ENCODE measurements around the gene ARFGEF3.
A peak's percentile ranks its signal among the peaks of the same experiment; 100 is the strongest.

Gene ARFGEF3

DNA sequence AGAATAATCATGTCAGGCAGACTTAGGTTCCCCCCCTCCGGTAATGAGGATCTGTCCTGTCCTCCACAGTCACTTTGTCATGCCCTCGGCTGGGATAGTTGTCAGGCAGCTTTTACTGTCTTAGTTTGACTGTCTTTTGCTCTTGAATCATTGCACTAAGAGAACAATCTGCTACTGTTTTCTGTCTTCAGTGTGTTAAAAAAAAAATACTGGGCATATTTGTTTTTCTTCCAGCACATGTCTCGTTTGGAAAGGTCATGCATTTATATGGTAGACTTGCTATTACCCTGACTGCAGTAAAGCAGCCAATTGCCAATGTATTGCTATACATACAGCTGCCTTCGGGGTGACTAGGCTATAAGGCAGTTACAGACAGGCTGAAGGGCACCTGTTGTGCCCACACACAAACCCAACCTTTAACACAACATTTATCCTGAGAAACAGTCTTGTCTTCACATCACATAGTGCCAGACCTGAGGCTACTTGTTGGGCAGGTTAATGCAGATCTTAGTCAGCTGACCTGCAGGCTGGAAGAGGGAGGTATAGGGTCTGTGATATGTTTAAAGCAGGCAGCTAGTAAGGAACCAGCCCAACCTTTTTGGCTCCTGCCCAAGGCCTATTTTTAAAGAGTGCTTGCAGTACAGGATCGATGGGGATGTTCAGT, 26.7 kb downstream of the ARFGEF3 start:
- Histone ChIP-seq H3K4me3 (ENCODE audit: low read depth, low read length) (no peak overlapping the region), H3K4me1 (ENCODE audit: control insufficient read depth, insufficient read depth, low read length) (peaks cover 14% of the 10 kb centered on the region), H3K27ac (ENCODE audit: extremely low read depth, low read depth, low read length) (no peak overlapping the region), H3K9me3 (ENCODE audit: control insufficient read depth, insufficient read depth, low read depth, low read length) (no peaks in the 10 kb centered on the region), H3K36me3 (ENCODE audit: control insufficient read depth in 2 of 2, insufficient read depth in 1 of 2, low read length in 2 of 2) (no peaks in the 10 kb centered on the region)
- CTCF ChIA-PET, result interaction anchor here (0.7 to 1.1 kb wide), 3 partner anchors 46 to 72 kb away, joined by 4 read pairs; no protein-coding TSS in a partner anchor
- POLR2A ChIA-PET, result no interaction called here
- TF ChIP-seq, protein P1, sequence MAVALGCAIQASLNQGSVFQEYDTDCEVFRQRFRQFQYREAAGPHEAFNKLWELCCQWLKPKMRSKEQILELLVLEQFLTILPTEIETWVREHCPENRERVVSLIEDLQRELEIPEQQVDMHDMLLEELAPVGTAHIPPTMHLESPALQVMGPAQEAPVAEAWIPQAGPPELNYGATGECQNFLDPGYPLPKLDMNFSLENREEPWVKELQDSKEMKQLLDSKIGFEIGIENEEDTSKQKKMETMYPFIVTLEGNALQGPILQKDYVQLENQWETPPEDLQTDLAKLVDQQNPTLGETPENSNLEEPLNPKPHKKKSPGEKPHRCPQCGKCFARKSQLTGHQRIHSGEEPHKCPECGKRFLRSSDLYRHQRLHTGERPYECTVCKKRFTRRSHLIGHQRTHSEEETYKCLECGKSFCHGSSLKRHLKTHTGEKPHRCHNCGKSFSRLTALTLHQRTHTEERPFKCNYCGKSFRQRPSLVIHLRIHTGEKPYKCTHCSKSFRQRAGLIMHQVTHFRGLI (tag by site-specific recombination; IDR thresholded peaks at IDR 0.05), result peak; percentile 58
- TF ChIP-seq ZBTB8A (tag by site-specific recombination; IDR thresholded peaks at IDR 0.05) (peak; percentile 63), ZFP69B (tag by site-specific recombination; IDR thresholded peaks at IDR 0.05) (no peak), FEZF1 (tag by site-specific recombination; IDR thresholded peaks at IDR 0.05) (peak; percentile 44; the same call in 1 of the 2 replicates), GFI1B (tag by site-specific recombination; IDR thresholded peaks at IDR 0.05) (no peak), SCRT1 (tag by site-specific recombination; IDR thresholded peaks at IDR 0.05; ENCODE audit: borderline replicate concordance) (peak; percentile 73), SCRT2 (tag by site-specific recombination; IDR thresholded peaks at IDR 0.05) (peak; percentile 96), ZNF138 (tag by site-specific recombination; IDR thresholded peaks at IDR 0.05; ENCODE audit: borderline replicate concordance) (no peak)
- TF ChIP-seq, protein P2, sequence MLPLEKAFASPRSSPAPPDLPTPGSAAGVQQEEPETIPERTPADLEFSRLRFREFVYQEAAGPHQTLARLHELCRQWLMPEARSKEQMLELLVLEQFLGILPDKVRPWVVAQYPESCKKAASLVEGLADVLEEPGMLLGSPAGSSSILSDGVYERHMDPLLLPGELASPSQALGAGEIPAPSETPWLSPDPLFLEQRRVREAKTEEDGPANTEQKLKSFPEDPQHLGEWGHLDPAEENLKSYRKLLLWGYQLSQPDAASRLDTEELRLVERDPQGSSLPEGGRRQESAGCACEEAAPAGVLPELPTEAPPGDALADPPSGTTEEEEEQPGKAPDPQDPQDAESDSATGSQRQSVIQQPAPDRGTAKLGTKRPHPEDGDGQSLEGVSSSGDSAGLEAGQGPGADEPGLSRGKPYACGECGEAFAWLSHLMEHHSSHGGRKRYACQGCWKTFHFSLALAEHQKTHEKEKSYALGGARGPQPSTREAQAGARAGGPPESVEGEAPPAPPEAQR (tag by site-specific recombination; IDR thresholded peaks at IDR 0.05), result no peak

DNA sequence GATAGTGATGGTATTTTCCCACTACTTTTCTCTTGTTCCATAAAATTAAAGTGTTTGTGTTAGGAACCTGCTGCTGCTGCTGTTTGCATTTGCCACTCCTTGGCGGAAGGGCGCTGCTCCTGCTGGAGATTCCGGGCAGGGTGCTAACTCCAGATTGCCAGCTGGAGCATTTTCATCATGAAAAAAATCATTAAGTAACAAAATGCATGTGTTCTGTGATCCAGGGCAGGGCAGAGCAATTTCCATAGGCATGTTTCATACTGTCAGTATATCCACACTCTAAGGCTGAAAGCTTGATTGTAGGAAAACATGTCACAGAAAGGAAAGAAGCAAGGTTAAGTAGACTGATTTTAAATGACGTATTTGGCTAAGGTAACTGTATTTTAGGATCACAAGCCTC, 32.5 kb downstream of the ARFGEF3 start:
- Histone ChIP-seq H3K27ac (ENCODE audit: extremely low read depth, low read depth, low read length) (no peak overlapping the region), H3K4me1 (ENCODE audit: control insufficient read depth, insufficient read depth, low read length) (peaks cover under 1% of the 10 kb centered on the region; the same call in 1 of the 2 replicates), H3K4me3 (ENCODE audit: low read depth, low read length) (no peak overlapping the region), H3K9me3 (ENCODE audit: control insufficient read depth, insufficient read depth, low read depth, low read length) (no peaks in the 10 kb centered on the region), H3K36me3 (ENCODE audit: control insufficient read depth in 2 of 2, insufficient read depth in 1 of 2, low read length in 2 of 2) (no peaks in the 10 kb centered on the region)
- POLR2A ChIA-PET, result no interaction called here
- no peak for TF ChIP-seq ZEB2 (tag by site-specific recombination; IDR thresholded peaks at IDR 0.05)
- TF ChIP-seq ZNF121 (tag by site-specific recombination; IDR thresholded peaks at IDR 0.05), result no peak
- TF ChIP-seq ZNF133 (tag by site-specific recombination; IDR thresholded peaks at IDR 0.05), result no peak
- no peak for TF ChIP-seq ZNF394 (tag by site-specific recombination; IDR thresholded peaks at IDR 0.05; ENCODE audit: borderline replicate concordance)
- no peak for TF ChIP-seq ZNF585B (tag by site-specific recombination; IDR thresholded peaks at IDR 0.05)
- no peak for TF ChIP-seq HOXC10 (CRISPR knock-in tag; IDR thresholded peaks at IDR 0.05)
- TF ChIP-seq, protein P3, sequence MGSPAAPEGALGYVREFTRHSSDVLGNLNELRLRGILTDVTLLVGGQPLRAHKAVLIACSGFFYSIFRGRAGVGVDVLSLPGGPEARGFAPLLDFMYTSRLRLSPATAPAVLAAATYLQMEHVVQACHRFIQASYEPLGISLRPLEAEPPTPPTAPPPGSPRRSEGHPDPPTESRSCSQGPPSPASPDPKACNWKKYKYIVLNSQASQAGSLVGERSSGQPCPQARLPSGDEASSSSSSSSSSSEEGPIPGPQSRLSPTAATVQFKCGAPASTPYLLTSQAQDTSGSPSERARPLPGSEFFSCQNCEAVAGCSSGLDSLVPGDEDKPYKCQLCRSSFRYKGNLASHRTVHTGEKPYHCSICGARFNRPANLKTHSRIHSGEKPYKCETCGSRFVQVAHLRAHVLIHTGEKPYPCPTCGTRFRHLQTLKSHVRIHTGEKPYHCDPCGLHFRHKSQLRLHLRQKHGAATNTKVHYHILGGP (tag by site-specific recombination; IDR thresholded peaks at IDR 0.05), result no peak
- TF ChIP-seq, protein P4, sequence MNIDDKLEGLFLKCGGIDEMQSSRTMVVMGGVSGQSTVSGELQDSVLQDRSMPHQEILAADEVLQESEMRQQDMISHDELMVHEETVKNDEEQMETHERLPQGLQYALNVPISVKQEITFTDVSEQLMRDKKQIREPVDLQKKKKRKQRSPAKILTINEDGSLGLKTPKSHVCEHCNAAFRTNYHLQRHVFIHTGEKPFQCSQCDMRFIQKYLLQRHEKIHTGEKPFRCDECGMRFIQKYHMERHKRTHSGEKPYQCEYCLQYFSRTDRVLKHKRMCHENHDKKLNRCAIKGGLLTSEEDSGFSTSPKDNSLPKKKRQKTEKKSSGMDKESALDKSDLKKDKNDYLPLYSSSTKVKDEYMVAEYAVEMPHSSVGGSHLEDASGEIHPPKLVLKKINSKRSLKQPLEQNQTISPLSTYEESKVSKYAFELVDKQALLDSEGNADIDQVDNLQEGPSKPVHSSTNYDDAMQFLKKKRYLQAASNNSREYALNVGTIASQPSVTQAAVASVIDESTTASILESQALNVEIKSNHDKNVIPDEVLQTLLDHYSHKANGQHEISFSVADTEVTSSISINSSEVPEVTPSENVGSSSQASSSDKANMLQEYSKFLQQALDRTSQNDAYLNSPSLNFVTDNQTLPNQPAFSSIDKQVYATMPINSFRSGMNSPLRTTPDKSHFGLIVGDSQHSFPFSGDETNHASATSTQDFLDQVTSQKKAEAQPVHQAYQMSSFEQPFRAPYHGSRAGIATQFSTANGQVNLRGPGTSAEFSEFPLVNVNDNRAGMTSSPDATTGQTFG (tag by site-specific recombination; IDR thresholded peaks at IDR 0.05; ENCODE audit: borderline replicate concordance), result no peak
- TF ChIP-seq ZNF366 (tag by site-specific recombination; conservative IDR thresholded peaks at IDR 0.05), result no peak
- TF ChIP-seq TCF7L2 (IDR thresholded peaks at IDR 0.05; ENCODE audit: borderline replicate concordance, low read depth, low read length), result no peak
- CTCF ChIA-PET, result interaction anchor here (0.7 to 1.3 kb wide), 2 partner anchors 7 to 9 kb away, joined by 5 to 6 read pairs; no protein-coding TSS in a partner anchor
